Measurements from ENCODE around the gene TRPM3. TPM values are rescaled to one million over a fixed set of nuclear protein-coding genes. Genes with fewer than 3 reads are reported as not detected.

The TRPM3 gene
- total RNA-seq, 1 experiment from 2014 or later = not detected

DNA sequence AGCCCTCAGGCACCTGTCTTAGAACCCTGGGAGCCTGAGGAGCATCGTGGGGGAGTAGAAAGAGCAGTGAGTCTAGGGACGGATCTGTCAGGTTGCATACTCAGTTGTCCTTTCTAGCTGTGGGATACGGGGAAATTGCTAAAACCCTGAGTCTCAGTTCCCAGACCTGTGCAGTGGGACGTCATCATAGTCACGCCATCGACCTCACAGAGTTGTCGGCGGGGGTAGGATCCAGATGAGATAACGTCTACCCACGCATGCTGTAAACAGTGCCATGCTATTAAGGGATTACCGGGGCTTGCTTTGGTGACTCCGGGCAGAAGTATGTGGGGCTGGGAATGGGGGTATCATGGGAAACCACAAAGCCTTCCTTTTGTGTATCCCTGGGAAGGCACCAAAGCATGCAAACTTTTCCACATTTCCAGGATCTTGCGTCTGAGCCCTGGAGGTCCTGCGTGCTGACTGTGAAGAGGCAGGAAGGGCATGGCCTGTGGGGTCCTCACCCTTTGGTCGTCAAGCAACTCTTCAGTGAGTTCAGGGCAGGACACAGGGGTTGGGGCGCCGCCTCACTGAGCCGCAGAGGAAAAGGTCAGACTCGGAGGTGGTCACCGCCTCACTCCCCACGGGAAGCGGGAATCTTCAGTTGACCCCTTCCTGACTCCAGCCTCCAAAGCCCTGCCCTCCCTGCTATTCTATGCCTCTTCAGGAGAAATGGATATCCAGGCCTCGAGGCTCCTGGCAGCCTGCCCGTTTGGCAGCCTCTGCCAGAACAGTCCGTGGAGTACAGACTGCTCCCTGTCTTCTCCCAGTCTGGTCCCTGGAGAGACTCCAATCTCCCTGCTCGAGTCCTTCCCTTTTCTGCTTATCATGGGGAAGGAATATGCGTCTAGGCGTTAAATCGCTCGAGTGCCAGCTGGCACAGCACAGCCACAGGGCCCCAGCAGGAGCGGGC is 520.1 kb downstream of the TRPM3 start:
- Mint-ChIP-seq H3K4me3 (ENCODE audit: low read depth, unreplicated experiment) (no peak overlapping the region), H3K27me3 (ENCODE audit: unreplicated experiment) (no peaks in the 10 kb centered on the region), H3K9me3 (ENCODE audit: low read depth, unreplicated experiment) (no peaks in the 10 kb centered on the region), H3K36me3 (ENCODE audit: insufficient read depth, unreplicated experiment) (no peaks in the 10 kb centered on the region), H3K27ac (ENCODE audit: unreplicated experiment) (no peak overlapping the region), H3K4me1 (ENCODE audit: low read depth, unreplicated experiment) (peaks cover 15% of the 10 kb centered on the region)
- CTCF ChIA-PET = interaction anchor here (1.4 to 1.8 kb wide), 2 partner anchors 261 to 490 kb away, joined by 3 to 18 read pairs; no protein-coding TSS in a partner anchor
- intact Hi-C loops (cut with micrococcal nuclease; ENCODE audit: unreplicated experiment) = loop anchor here (5.0 kb wide), 1 partner anchor 119 kb away; no protein-coding TSS in a partner anchor
- BruUV-seq (replicated peaks) = no TSS peak
- TF ChIP-seq, protein P1, sequence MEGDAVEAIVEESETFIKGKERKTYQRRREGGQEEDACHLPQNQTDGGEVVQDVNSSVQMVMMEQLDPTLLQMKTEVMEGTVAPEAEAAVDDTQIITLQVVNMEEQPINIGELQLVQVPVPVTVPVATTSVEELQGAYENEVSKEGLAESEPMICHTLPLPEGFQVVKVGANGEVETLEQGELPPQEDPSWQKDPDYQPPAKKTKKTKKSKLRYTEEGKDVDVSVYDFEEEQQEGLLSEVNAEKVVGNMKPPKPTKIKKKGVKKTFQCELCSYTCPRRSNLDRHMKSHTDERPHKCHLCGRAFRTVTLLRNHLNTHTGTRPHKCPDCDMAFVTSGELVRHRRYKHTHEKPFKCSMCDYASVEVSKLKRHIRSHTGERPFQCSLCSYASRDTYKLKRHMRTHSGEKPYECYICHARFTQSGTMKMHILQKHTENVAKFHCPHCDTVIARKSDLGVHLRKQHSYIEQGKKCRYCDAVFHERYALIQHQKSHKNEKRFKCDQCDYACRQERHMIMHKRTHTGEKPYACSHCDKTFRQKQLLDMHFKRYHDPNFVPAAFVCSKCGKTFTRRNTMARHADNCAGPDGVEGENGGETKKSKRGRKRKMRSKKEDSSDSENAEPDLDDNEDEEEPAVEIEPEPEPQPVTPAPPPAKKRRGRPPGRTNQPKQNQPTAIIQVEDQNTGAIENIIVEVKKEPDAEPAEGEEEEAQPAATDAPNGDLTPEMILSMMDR (IDR thresholded peaks at IDR 0.05; ENCODE audit: unreplicated experiment) = no peak
- peak; percentile 42 for DNase-seq

DNA sequence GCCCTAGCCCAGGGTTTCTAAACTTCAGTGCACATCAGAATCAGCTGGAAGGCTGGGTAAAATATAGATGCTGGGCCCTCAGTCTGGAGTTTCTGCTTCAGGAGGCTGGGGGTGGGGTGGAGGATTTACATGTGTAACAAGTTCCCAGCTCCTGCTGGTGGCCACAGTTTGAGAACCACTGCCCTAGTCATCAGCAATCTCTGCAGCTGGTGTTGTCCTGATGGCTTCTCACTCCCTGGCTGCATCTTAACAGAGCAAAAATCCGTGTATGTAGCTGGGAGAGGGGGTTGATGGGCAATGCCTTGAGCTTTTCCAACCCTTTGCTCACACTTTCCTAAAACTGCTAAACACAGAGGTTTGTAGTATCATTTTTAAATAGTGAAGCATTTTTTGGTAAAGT is 520.9 kb downstream of the TRPM3 start:
- BruUV-seq (replicated peaks) = no TSS peak
- TF ChIP-seq, protein P1 (IDR thresholded peaks at IDR 0.05; ENCODE audit: unreplicated experiment) = no peak
- no peak for DNase-seq
- Mint-ChIP-seq H3K27me3 (ENCODE audit: unreplicated experiment) (no peaks in the 10 kb centered on the region), H3K27ac (ENCODE audit: unreplicated experiment) (no peak overlapping the region), H3K4me1 (ENCODE audit: low read depth, unreplicated experiment) (peaks cover 15% of the 10 kb centered on the region), H3K4me3 (ENCODE audit: low read depth, unreplicated experiment) (no peak overlapping the region), H3K36me3 (ENCODE audit: insufficient read depth, unreplicated experiment) (no peaks in the 10 kb centered on the region), H3K9me3 (ENCODE audit: low read depth, unreplicated experiment) (no peaks in the 10 kb centered on the region)
- CTCF ChIA-PET = no interaction called here
- intact Hi-C loops (cut with micrococcal nuclease; ENCODE audit: unreplicated experiment) = loop anchor here (5.0 kb wide), 1 partner anchor 118 kb away; no protein-coding TSS in a partner anchor

DNA sequence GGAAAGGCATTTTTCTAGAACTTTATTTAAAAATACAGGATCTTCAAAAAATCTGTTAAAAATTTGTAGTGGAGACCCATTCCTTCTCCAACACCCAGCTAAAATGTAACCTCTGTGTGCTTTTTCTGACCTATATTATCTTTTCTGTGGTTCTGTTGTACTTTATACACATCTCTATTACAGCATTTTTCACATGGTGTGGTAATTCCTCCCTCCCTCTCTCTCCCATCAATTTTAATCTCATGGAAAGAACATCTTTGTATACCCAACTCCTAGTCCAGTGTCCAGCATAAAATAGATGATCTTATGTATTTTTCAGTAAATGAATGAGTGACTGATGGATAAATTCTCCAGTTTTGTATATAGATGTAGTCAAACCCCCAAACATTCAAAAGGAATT is 523.5 kb downstream of the TRPM3 start:
- H3K4me1 Mint-ChIP-seq (ENCODE audit: low read depth, unreplicated experiment) = peaks cover 15% of the 10 kb centered on the region

DNA sequence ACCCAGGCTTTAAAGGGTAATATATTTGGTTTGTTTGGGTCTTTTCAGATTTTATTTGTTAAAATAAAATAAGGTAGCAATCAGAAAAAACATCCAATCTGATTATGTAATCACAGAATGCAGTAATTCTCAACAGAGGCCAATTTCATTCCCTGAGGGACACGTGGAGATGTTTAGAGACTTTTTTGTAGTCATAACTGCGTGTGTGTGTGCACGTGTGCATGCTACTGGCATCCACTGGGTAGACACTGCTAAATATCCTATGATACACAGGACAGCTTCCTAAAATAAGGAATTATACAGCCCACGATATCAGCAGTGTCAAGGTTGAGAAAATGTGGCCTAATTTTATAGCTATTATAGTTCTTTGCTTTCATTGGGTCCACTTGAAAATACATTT is 526.2 kb downstream of the TRPM3 start:
- no TSS peak for BruUV-seq (replicated peaks)
- no peaks in the 10 kb centered on the region for H3K4me1 Mint-ChIP-seq (ENCODE audit: low read depth, unreplicated experiment)

More for the DNA sequence above, 523.5 kb downstream of the TRPM3 start:
- no peak overlapping the region for H3K4me3 Mint-ChIP-seq (ENCODE audit: low read depth, unreplicated experiment)
- no peaks in the 10 kb centered on the region for H3K36me3 Mint-ChIP-seq (ENCODE audit: insufficient read depth, unreplicated experiment)
- intact Hi-C loops (cut with micrococcal nuclease; ENCODE audit: unreplicated experiment) = no loop called here
- TF ChIP-seq, protein P1 (IDR thresholded peaks at IDR 0.05; ENCODE audit: unreplicated experiment) = no peak
- no peaks in the 10 kb centered on the region for H3K27me3 Mint-ChIP-seq (ENCODE audit: unreplicated experiment)
- no peak overlapping the region for H3K27ac Mint-ChIP-seq (ENCODE audit: unreplicated experiment)
- CTCF ChIA-PET = no interaction called here
- H3K9me3 Mint-ChIP-seq (ENCODE audit: low read depth, unreplicated experiment) = no peaks in the 10 kb centered on the region
- BruUV-seq (replicated peaks) = no TSS peak
- DNase-seq = no peak

More for the DNA sequence above, 526.2 kb downstream of the TRPM3 start:
- CTCF ChIA-PET = no interaction called here
- no peaks in the 10 kb centered on the region for H3K27me3 Mint-ChIP-seq (ENCODE audit: unreplicated experiment)
- DNase-seq = no peak
- TF ChIP-seq, protein P1 (IDR thresholded peaks at IDR 0.05; ENCODE audit: unreplicated experiment) = no peak
- H3K4me3 Mint-ChIP-seq (ENCODE audit: low read depth, unreplicated experiment) = no peak overlapping the region
- no peaks in the 10 kb centered on the region for H3K9me3 Mint-ChIP-seq (ENCODE audit: low read depth, unreplicated experiment)
- H3K36me3 Mint-ChIP-seq (ENCODE audit: insufficient read depth, unreplicated experiment) = no peaks in the 10 kb centered on the region
- intact Hi-C loops (cut with micrococcal nuclease; ENCODE audit: unreplicated experiment) = no loop called here
- H3K27ac Mint-ChIP-seq (ENCODE audit: unreplicated experiment) = no peak overlapping the region
